ENCODE data around the gene CORO1C. TPM values are rescaled to one million over a fixed set of nuclear protein-coding genes. Genes with fewer than 3 reads are reported as not detected.

Gene CORO1C
- total and polyA plus RNA-seq, 10 donors, result 12.0 to 119 (median 74.8) TPM

- Histone ChIP-seq H3K4me1 (peaks cover 0 to 3% (median 0%) of the 10 kb centered on the region in 6 donors), H3K27ac (no peak overlapping the region), H3K4me3 (no peak overlapping the region), H3K36me3 (no peaks in the 10 kb centered on the region), H3K9me3 (no peaks in the 10 kb centered on the region), H3K27me3 (replicated peaks in 1 of 7) (no peaks in the 10 kb centered on the region)
- TF ChIP-seq POLR2A (IDR thresholded peaks at IDR 0.05) (no peak), POLR2AphosphoS5 (IDR thresholded peaks at IDR 0.05) (no peak)
- intact Hi-C loops (cut with DNase I; ENCODE audit: low total_unique reads), result no loop called here
- 87 to 93% (median 91%) methylated on average over 2 of the region's 2 CpGs for WGBS, 5 donors
- no peak for DNase-seq
Measured at GRCh38 chr12:108757856-108758255, 26.5 kb upstream of the CORO1C start.

GRCh38 chr12:108756421-108756820, 25.1 kb upstream of the CORO1C start:
- no peak for DNase-seq
- no peak for TF ChIP-seq CTCF (IDR thresholded peaks at IDR 0.05 in 8 of 11, conservative IDR thresholded peaks at IDR 0.05 in 3 of 11)
- TF ChIP-seq POLR2A (IDR thresholded peaks at IDR 0.05), result no peak
- no peak for TF ChIP-seq POLR2AphosphoS5 (IDR thresholded peaks at IDR 0.05)
- WGBS, 5 donors, result 83 to 97% (median 92%) methylated on average over 6 of the region's 6 CpGs
- H3K4me3 ChIP-seq, result no peak overlapping the region
- no peaks in the 10 kb centered on the region for H3K36me3 ChIP-seq
- H3K9me3 ChIP-seq, result no peaks in the 10 kb centered on the region
- H3K4me1 ChIP-seq, result no peaks in the 10 kb centered on the region
- H3K27me3 ChIP-seq (replicated peaks in 1 of 7), result no peaks in the 10 kb centered on the region
- H3K27ac ChIP-seq, result no peak overlapping the region
- intact Hi-C loops (cut with DNase I; ENCODE audit: low total_unique reads), result no loop called here

GRCh38 chr12:108755481-108755880, 24.2 kb upstream of the CORO1C start:
- Histone ChIP-seq H3K9me3 (no peaks in the 10 kb centered on the region), H3K4me1 (no peaks in the 10 kb centered on the region), H3K27me3 (replicated peaks in 1 of 7) (no peaks in the 10 kb centered on the region), H3K27ac (no peak overlapping the region), H3K36me3 (no peaks in the 10 kb centered on the region), H3K4me3 (no peak overlapping the region)
- TF ChIP-seq POLR2AphosphoS5 (IDR thresholded peaks at IDR 0.05) (no peak), CTCF (IDR thresholded peaks at IDR 0.05 in 8 of 11, conservative IDR thresholded peaks at IDR 0.05 in 3 of 11) (no peak), POLR2A (IDR thresholded peaks at IDR 0.05) (no peak)
- 86 to 95% (median 93%) methylated on average over 2 of the region's 2 CpGs for WGBS, 5 donors
- intact Hi-C loops (cut with DNase I; ENCODE audit: low total_unique reads), result no loop called here
- no peak for DNase-seq

GRCh38 chr12:108753976-108754375, 22.7 kb upstream of the CORO1C start:
- no peaks in the 10 kb centered on the region for H3K9me3 ChIP-seq
- no peak for TF ChIP-seq POLR2AphosphoS5 (IDR thresholded peaks at IDR 0.05)
- no peak for TF ChIP-seq CTCF (IDR thresholded peaks at IDR 0.05 in 8 of 11, conservative IDR thresholded peaks at IDR 0.05 in 3 of 11)
- no peak for TF ChIP-seq POLR2A (IDR thresholded peaks at IDR 0.05)
- peak; percentile 72 for DNase-seq
- no peaks in the 10 kb centered on the region for H3K4me1 ChIP-seq
- no peaks in the 10 kb centered on the region for H3K36me3 ChIP-seq
- 76 to 94% (median 89%) methylated on average over 4 to 6 of the region's 6 CpGs for WGBS, 5 donors
- intact Hi-C loops (cut with DNase I; ENCODE audit: low total_unique reads), result no loop called here
- no peak overlapping the region for H3K27ac ChIP-seq
- H3K27me3 ChIP-seq (replicated peaks in 1 of 7), result no peaks in the 10 kb centered on the region
- H3K4me3 ChIP-seq, result no peak overlapping the region

GRCh38 chr12:108752387-108752786, 21.1 kb upstream of the CORO1C start:
- TF ChIP-seq CTCF (IDR thresholded peaks at IDR 0.05 in 8 of 11, conservative IDR thresholded peaks at IDR 0.05 in 3 of 11) (no peak), POLR2A (IDR thresholded peaks at IDR 0.05) (no peak), POLR2AphosphoS5 (IDR thresholded peaks at IDR 0.05) (no peak)
- Histone ChIP-seq H3K4me3 (no peak overlapping the region), H3K9me3 (no peaks in the 10 kb centered on the region), H3K4me1 (no peaks in the 10 kb centered on the region), H3K27me3 (replicated peaks in 1 of 7) (no peaks in the 10 kb centered on the region), H3K27ac (peak overlapping the region in 1 of 8 donors; percentile 10), H3K36me3 (no peaks in the 10 kb centered on the region)
- intact Hi-C loops (cut with DNase I; ENCODE audit: low total_unique reads), result no loop called here
- WGBS, 5 donors, result 81 to 94% (median 88%) methylated on average over 1 of the region's 1 CpG
- DNase-seq, result no peak

Data from spleen (tissue), 11 donors.